ENCODE measurements around the gene KCNQ1OT1.

KCNQ1OT1 gene

DNA sequence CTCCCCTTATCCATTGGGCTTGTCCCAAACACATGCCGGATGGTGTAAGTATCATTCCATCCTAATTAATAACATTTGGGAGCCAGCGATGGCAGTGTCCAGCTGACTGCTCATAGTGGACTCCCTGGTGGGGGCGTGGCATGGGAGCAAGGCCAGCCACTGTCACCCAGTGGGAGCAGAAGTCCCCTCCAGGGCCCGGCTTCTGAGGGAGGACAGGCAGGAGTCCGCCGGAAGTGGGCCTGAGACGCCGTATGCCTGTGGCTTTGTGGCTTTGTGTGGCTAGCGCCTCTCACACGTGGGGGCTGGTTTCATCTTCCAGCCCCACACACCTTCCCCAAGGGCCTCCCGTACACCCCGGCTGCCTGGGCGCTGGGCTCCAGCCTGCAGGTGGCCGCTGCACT is 130.5 kb downstream of the KCNQ1OT1 start:
- Histone ChIP-seq H3K4me1 (ENCODE audit: control insufficient read depth, low read depth, low read length) (no peaks in the 10 kb centered on the region), H3K4me2 (ENCODE audit: low read length) (no peak overlapping the region), H3K4me3 (ENCODE audit: low read length) (no peak overlapping the region), H3K56ac (ENCODE audit: low read length) (no peak overlapping the region), H3K9ac (ENCODE audit: low read length) (no peak overlapping the region), H3K4ac (ENCODE audit: low read depth, low read length) (no peak overlapping the region), H2BK120ac (ENCODE audit: low read depth, low read length) (no peak overlapping the region), H4K5ac (ENCODE audit: low read length) (no peak overlapping the region), H3K36me3 (ENCODE audit: control insufficient read depth, insufficient read depth, low read length) (no peaks in the 10 kb centered on the region), H3K27me3 (ENCODE audit: insufficient read depth, low read length, poor library complexity) (no peaks in the 10 kb centered on the region), H4K8ac (ENCODE audit: low read depth, low read length) (no peak overlapping the region), H2BK15ac (replicated peaks; ENCODE audit: low read depth) (no peak overlapping the region), H3K18ac (ENCODE audit: low read length) (no peak overlapping the region), H2AK5ac (ENCODE audit: low read length) (no peak overlapping the region), H3K27ac (ENCODE audit: low read depth, low read length) (no peak overlapping the region), H3K23ac (ENCODE audit: low read length) (no peak overlapping the region), H2BK5ac (ENCODE audit: low read length) (no peak overlapping the region), H3K79me1 (ENCODE audit: low read length) (no peaks in the 10 kb centered on the region), H3K79me2 (ENCODE audit: control insufficient read depth, insufficient read depth, low read length) (no peaks in the 10 kb centered on the region)
- no CpG with 5 or more reads among the region's 14 CpGs for WGBS (ENCODE audit: extremely low coverage, insufficient coverage, low lambda C conversion rate)
- DNase-seq: no peak

GRCh38 chr11:2567026-2567671 is 132.6 kb downstream of the KCNQ1OT1 start:
- Histone ChIP-seq H3K4me2 (ENCODE audit: low read length) (no peak overlapping the region), H3K27me3 (ENCODE audit: insufficient read depth, low read length, poor library complexity) (no peaks in the 10 kb centered on the region), H3K18ac (ENCODE audit: low read length) (no peak overlapping the region), H4K8ac (ENCODE audit: low read depth, low read length) (no peak overlapping the region), H3K79me1 (ENCODE audit: low read length) (no peaks in the 10 kb centered on the region), H3K56ac (ENCODE audit: low read length) (no peak overlapping the region), H3K23ac (ENCODE audit: low read length) (no peak overlapping the region), H3K79me2 (ENCODE audit: control insufficient read depth, insufficient read depth, low read length) (no peaks in the 10 kb centered on the region), H3K9ac (ENCODE audit: low read length) (no peak overlapping the region), H3K4ac (ENCODE audit: low read depth, low read length) (no peak overlapping the region), H4K5ac (ENCODE audit: low read length) (no peak overlapping the region), H3K4me1 (ENCODE audit: control insufficient read depth, low read depth, low read length) (no peaks in the 10 kb centered on the region), H3K4me3 (ENCODE audit: low read length) (no peak overlapping the region), H2AK5ac (ENCODE audit: low read length) (no peak overlapping the region), H2BK5ac (ENCODE audit: low read length) (no peak overlapping the region), H2BK120ac (ENCODE audit: low read depth, low read length) (no peak overlapping the region), H3K27ac (ENCODE audit: low read depth, low read length) (no peak overlapping the region), H2BK15ac (replicated peaks; ENCODE audit: low read depth) (no peak overlapping the region), H3K36me3 (ENCODE audit: control insufficient read depth, insufficient read depth, low read length) (no peaks in the 10 kb centered on the region)
- peak; percentile 8 for DNase-seq
- no CpG with 5 or more reads among the region's 5 CpGs for WGBS (ENCODE audit: extremely low coverage, insufficient coverage, low lambda C conversion rate)

DNA sequence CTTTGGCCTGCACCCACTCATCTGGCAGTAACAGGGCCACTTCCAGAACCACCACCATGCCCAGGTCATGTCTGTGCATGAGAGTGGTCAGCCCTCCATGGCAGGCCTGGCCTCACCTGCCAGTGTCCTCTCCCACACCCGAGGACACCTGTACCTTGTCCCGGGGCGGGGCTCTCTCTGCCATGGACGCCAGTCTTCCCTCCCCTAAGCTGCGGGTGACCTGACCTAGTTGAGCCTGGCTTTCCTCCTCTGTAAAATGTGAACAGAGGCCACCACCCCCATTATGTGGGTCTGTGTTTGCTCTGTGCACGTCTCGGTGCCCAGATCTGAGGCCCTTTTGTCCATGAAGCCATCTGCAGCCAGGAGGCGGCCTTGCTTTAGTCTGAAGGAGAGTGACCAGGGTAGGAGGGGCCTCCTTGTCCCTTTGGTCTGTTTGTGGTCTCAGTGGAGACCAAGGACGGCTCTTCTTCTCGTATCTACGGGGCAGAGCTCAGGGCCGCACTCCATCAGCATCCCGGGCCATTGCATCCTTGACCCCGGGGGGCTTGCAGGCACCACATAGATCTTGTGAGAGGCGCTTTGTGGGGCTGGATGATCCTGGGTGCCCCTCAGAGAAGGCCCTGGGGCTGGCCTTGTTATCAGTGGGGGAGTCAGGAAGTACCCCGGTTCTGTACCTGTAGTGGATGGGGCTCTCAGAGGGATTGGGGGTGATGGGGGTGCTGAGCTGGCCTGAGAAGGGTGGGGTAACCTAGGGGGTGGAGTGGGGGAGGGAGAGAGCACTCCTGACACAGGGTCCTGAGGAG is 133.4 kb downstream of the KCNQ1OT1 start:
- H3K79me2 ChIP-seq (ENCODE audit: control insufficient read depth, insufficient read depth, low read length): no peaks in the 10 kb centered on the region
- no peak overlapping the region for H3K18ac ChIP-seq (ENCODE audit: low read length)
- H3K4ac ChIP-seq (ENCODE audit: low read depth, low read length): no peak overlapping the region
- H3K27ac ChIP-seq (ENCODE audit: low read depth, low read length): no peak overlapping the region
- H2BK15ac ChIP-seq (replicated peaks; ENCODE audit: low read depth): no peak overlapping the region
- H3K4me2 ChIP-seq (ENCODE audit: low read length): no peak overlapping the region
- no peak overlapping the region for H3K56ac ChIP-seq (ENCODE audit: low read length)
- no peak overlapping the region for H4K5ac ChIP-seq (ENCODE audit: low read length)
- H3K9ac ChIP-seq (ENCODE audit: low read length): no peak overlapping the region
- no peaks in the 10 kb centered on the region for H3K4me1 ChIP-seq (ENCODE audit: control insufficient read depth, low read depth, low read length)
- H4K8ac ChIP-seq (ENCODE audit: low read depth, low read length): no peak overlapping the region
- H3K79me1 ChIP-seq (ENCODE audit: low read length): no peaks in the 10 kb centered on the region
- no peak overlapping the region for H3K23ac ChIP-seq (ENCODE audit: low read length)
- H3K4me3 ChIP-seq (ENCODE audit: low read length): no peak overlapping the region
- H2AK5ac ChIP-seq (ENCODE audit: low read length): no peak overlapping the region
- no peaks in the 10 kb centered on the region for H3K36me3 ChIP-seq (ENCODE audit: control insufficient read depth, insufficient read depth, low read length)
- DNase-seq: no peak
- no CpG with 5 or more reads among the region's 16 CpGs for WGBS (ENCODE audit: extremely low coverage, insufficient coverage, low lambda C conversion rate)
- H3K27me3 ChIP-seq (ENCODE audit: insufficient read depth, low read length, poor library complexity): no peaks in the 10 kb centered on the region
- no peak overlapping the region for H2BK5ac ChIP-seq (ENCODE audit: low read length)
- no peak overlapping the region for H2BK120ac ChIP-seq (ENCODE audit: low read depth, low read length)

DNA sequence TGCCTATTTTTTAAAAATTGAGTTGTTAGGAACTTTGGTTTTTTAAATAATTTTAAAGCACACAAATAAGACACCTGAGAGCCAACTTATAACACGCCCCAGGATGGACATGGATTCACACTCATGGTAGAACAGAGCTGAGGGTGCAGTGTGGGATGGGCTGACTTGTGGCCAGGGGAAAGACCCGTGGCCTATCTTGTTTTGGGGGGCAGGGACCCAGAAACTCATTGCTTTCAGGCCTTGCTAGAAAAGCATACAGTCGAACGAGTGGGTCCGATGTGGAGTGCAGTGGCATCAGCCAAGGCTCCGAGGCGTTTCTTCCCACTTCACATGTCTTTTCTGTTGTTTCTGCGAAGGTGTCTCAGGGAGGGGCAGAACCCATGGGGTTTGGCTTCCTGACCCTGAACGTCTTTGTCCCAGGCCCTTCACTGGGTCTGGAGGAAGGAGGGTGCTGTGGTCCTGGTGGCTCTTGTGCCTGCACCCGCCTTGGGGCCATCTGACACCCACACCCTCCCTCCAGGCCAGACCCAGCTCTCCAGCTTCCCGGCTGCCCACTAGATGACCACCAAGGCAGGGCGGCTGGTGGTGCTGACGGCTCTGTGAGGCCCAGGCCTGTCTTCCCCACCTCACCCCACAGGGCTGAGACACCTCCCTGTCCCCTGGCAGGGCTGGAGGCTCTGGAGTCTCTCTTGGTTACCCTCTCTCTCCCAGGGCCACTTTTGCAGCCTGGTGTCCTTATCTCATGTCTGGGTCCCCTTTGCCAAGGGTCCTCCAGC is 134.2 kb downstream of the KCNQ1OT1 start:
- no peak overlapping the region for H2BK15ac ChIP-seq (replicated peaks; ENCODE audit: low read depth)
- H3K4ac ChIP-seq (ENCODE audit: low read depth, low read length): no peak overlapping the region
- H3K4me3 ChIP-seq (ENCODE audit: low read length): no peak overlapping the region
- no peak overlapping the region for H3K23ac ChIP-seq (ENCODE audit: low read length)
- no peak overlapping the region for H2AK5ac ChIP-seq (ENCODE audit: low read length)
- no peaks in the 10 kb centered on the region for H3K36me3 ChIP-seq (ENCODE audit: control insufficient read depth, insufficient read depth, low read length)
- no peak for DNase-seq
- no peak overlapping the region for H3K4me2 ChIP-seq (ENCODE audit: low read length)
- H3K27ac ChIP-seq (ENCODE audit: low read depth, low read length): no peak overlapping the region
- no peak overlapping the region for H4K5ac ChIP-seq (ENCODE audit: low read length)
- H3K9ac ChIP-seq (ENCODE audit: low read length): no peak overlapping the region
- H3K18ac ChIP-seq (ENCODE audit: low read length): no peak overlapping the region
- no peaks in the 10 kb centered on the region for H3K4me1 ChIP-seq (ENCODE audit: control insufficient read depth, low read depth, low read length)
- no peak overlapping the region for H4K8ac ChIP-seq (ENCODE audit: low read depth, low read length)
- no peak overlapping the region for H3K56ac ChIP-seq (ENCODE audit: low read length)
- H3K27me3 ChIP-seq (ENCODE audit: insufficient read depth, low read length, poor library complexity): no peaks in the 10 kb centered on the region
- H2BK120ac ChIP-seq (ENCODE audit: low read depth, low read length): no peak overlapping the region
- no peak overlapping the region for H2BK5ac ChIP-seq (ENCODE audit: low read length)
- no peaks in the 10 kb centered on the region for H3K79me1 ChIP-seq (ENCODE audit: low read length)
- H3K79me2 ChIP-seq (ENCODE audit: control insufficient read depth, insufficient read depth, low read length): no peaks in the 10 kb centered on the region
- WGBS (ENCODE audit: extremely low coverage, insufficient coverage, low lambda C conversion rate): no CpG with 5 or more reads among the region's 13 CpGs

GRCh38 chr11:2564588-2565425 is 135.0 kb downstream of the KCNQ1OT1 start:
- Histone ChIP-seq H2BK15ac (replicated peaks; ENCODE audit: low read depth) (no peak overlapping the region), H3K4ac (ENCODE audit: low read depth, low read length) (no peak overlapping the region), H3K27me3 (ENCODE audit: insufficient read depth, low read length, poor library complexity) (no peaks in the 10 kb centered on the region), H2AK5ac (ENCODE audit: low read length) (no peak overlapping the region), H3K79me2 (ENCODE audit: control insufficient read depth, insufficient read depth, low read length) (no peaks in the 10 kb centered on the region), H3K56ac (ENCODE audit: low read length) (no peak overlapping the region), H2BK5ac (ENCODE audit: low read length) (no peak overlapping the region), H3K23ac (ENCODE audit: low read length) (no peak overlapping the region), H3K36me3 (ENCODE audit: control insufficient read depth, insufficient read depth, low read length) (no peaks in the 10 kb centered on the region), H3K4me3 (ENCODE audit: low read length) (no peak overlapping the region), H4K8ac (ENCODE audit: low read depth, low read length) (no peak overlapping the region), H3K9ac (ENCODE audit: low read length) (no peak overlapping the region), H3K79me1 (ENCODE audit: low read length) (no peaks in the 10 kb centered on the region), H3K4me2 (ENCODE audit: low read length) (no peak overlapping the region), H3K27ac (ENCODE audit: low read depth, low read length) (no peak overlapping the region), H4K5ac (ENCODE audit: low read length) (no peak overlapping the region), H3K18ac (ENCODE audit: low read length) (no peak overlapping the region), H2BK120ac (ENCODE audit: low read depth, low read length) (no peak overlapping the region), H3K4me1 (ENCODE audit: control insufficient read depth, low read depth, low read length) (no peaks in the 10 kb centered on the region)
- no CpG with 5 or more reads among the region's 16 CpGs for WGBS (ENCODE audit: extremely low coverage, insufficient coverage, low lambda C conversion rate)
- no peak for DNase-seq

Measured in mesendoderm (in vitro differentiated cells).